SH-SY5Y (cell line): Measurements from ENCODE around the gene SDHB.

Experiments
- GATA2 ChIP-seq: IDR thresholded peaks from 2 replicates; pipeline ENCODE4 v1.6.1; 2011; ENCODE audit warnings: mild to moderate bottlenecking, low read depth, low read length
- GATA3 ChIP-seq: IDR thresholded peaks from 2 replicates; pipeline ENCODE4 v1.6.1; 2011; ENCODE audit warnings: low read depth, mild to moderate bottlenecking, low read length, moderate library complexity

GRCh38 chr1:17052038-17052437 is 1.8 kb downstream of the SDHB start:
- TF ChIP-seq GATA3: no peak
- TF ChIP-seq GATA2: no peak
